ENCODE measurements around the gene CFDP1.

CFDP1 gene

GRCh38 chr16:75265911-75266701, 167.2 kb downstream of the CFDP1 start (continued):
- TF ChIP-seq PRDM4 (tag by site-specific recombination; IDR thresholded peaks at IDR 0.05) (no peak), ZNF19 (tag by site-specific recombination; IDR thresholded peaks at IDR 0.05; ENCODE audit: low read depth) (no peak), ZXDB (tag by site-specific recombination; IDR thresholded peaks at IDR 0.05) (peak; percentile 68), PRDM1 (tag by site-specific recombination; IDR thresholded peaks at IDR 0.05) (no peak), ZNF423 (tag by site-specific recombination; IDR thresholded peaks at IDR 0.05) (no peak), ZNF391 (tag by site-specific recombination; IDR thresholded peaks at IDR 0.05; ENCODE audit: borderline replicate concordance, low read depth) (no peak), FEZF1 (tag by site-specific recombination; IDR thresholded peaks at IDR 0.05) (peak; percentile 48), BCL11B (tag by site-specific recombination; IDR thresholded peaks at IDR 0.05; ENCODE audit: low read depth) (peak; percentile 83; the same call in 1 of the 2 replicates), ZNF785 (tag by site-specific recombination; IDR thresholded peaks at IDR 0.05) (no peak), ZNF747 (tag by site-specific recombination; IDR thresholded peaks at IDR 0.05) (no peak), ZNF16 (tag by site-specific recombination; IDR thresholded peaks at IDR 0.05; ENCODE audit: low read depth) (no peak), HOXC10 (CRISPR knock-in tag; IDR thresholded peaks at IDR 0.05) (no peak), SP2 (tag by site-specific recombination; IDR thresholded peaks at IDR 0.05) (no peak), ZNF639 (tag by site-specific recombination; IDR thresholded peaks at IDR 0.05) (no peak), ZBTB48 (tag by site-specific recombination; IDR thresholded peaks at IDR 0.05) (peak; percentile 82), TRIM28 (IDR thresholded peaks at IDR 0.05; ENCODE audit: borderline replicate concordance, low read length) (no peak), ZNF112 (tag by site-specific recombination; IDR thresholded peaks at IDR 0.05) (no peak), ZNF26 (tag by site-specific recombination; IDR thresholded peaks at IDR 0.05) (no peak), ZNF596 (tag by site-specific recombination; IDR thresholded peaks at IDR 0.05) (no peak)
- TF ChIP-seq, protein P1, sequence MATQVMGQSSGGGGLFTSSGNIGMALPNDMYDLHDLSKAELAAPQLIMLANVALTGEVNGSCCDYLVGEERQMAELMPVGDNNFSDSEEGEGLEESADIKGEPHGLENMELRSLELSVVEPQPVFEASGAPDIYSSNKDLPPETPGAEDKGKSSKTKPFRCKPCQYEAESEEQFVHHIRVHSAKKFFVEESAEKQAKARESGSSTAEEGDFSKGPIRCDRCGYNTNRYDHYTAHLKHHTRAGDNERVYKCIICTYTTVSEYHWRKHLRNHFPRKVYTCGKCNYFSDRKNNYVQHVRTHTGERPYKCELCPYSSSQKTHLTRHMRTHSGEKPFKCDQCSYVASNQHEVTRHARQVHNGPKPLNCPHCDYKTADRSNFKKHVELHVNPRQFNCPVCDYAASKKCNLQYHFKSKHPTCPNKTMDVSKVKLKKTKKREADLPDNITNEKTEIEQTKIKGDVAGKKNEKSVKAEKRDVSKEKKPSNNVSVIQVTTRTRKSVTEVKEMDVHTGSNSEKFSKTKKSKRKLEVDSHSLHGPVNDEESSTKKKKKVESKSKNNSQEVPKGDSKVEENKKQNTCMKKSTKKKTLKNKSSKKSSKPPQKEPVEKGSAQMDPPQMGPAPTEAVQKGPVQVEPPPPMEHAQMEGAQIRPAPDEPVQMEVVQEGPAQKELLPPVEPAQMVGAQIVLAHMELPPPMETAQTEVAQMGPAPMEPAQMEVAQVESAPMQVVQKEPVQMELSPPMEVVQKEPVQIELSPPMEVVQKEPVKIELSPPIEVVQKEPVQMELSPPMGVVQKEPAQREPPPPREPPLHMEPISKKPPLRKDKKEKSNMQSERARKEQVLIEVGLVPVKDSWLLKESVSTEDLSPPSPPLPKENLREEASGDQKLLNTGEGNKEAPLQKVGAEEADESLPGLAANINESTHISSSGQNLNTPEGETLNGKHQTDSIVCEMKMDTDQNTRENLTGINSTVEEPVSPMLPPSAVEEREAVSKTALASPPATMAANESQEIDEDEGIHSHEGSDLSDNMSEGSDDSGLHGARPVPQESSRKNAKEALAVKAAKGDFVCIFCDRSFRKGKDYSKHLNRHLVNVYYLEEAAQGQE (tag by site-specific recombination; IDR thresholded peaks at IDR 0.05), result no peak
